A549 (cell line): ENCODE measurements around the gene EVA1C.
"Not testable (repeated sequence)": the region's sequence is repeated elsewhere in the genome, so short reads cannot be mapped to it uniquely, and the experiment has no call there.

Source experiments
- CBX8 ChIP-seq: fragments of 200-600 bp; sonication (generic); IDR thresholded peaks from 2 replicates; pipeline ENCODE4 v1.6.1; 2016
- EP300 ChIP-seq, 2 experiments: fragments of >200 bp; sonication (Bioruptor Twin); formaldehyde crosslinking; IDR thresholded peaks; 2 replicates in 1 of 2; 3 replicates in 1 of 2; pipeline ENCODE4 v1.6.1; 2016 to 2017
- HEYL ChIP-seq: fragments of 250-450 bp; sonication (Bioruptor Pico); IDR thresholded peaks from 2 replicates; pipeline ENCODE4 v1.8.0; 2021; ENCODE audit warnings: mild to moderate bottlenecking, moderate library complexity
- JUNB ChIP-seq: fragments of >200 bp; sonication (Bioruptor Twin); formaldehyde crosslinking; IDR thresholded peaks from 2 replicates; pipeline ENCODE4 v1.6.1; 2016
- RAD21 ChIP-seq, 2 experiments: fragments of >200 bp in 1 of 2; sonication (Bioruptor Twin) in 1 of 2; formaldehyde crosslinking in 1 of 2; IDR thresholded peaks in 1 of 2; conservative IDR thresholded peaks in 1 of 2; 2 replicates in 1 of 2; 3 replicates in 1 of 2; pipeline ENCODE4 v1.6.1; 2012 to 2018; ENCODE audit warnings: inconsistent platforms in 1 of 2
- TP53 ChIP-seq: fragments of 250-450 bp; sonication (Bioruptor Pico); IDR thresholded peaks from 2 replicates; pipeline ENCODE4 v1.5.0; 2021; ENCODE audit warnings: mild to moderate bottlenecking, moderate library complexity
- TF ChIP-seq, protein P1 (sequence below): IDR thresholded peaks from 2 replicates; pipeline ENCODE4 v1.6.1; 2012
- TF ChIP-seq, protein P2 (sequence below): fragments of >200 bp; sonication (Bioruptor Twin); formaldehyde crosslinking; IDR thresholded peaks from 3 replicates; pipeline ENCODE4 v1.5.1; 2016

DNA sequence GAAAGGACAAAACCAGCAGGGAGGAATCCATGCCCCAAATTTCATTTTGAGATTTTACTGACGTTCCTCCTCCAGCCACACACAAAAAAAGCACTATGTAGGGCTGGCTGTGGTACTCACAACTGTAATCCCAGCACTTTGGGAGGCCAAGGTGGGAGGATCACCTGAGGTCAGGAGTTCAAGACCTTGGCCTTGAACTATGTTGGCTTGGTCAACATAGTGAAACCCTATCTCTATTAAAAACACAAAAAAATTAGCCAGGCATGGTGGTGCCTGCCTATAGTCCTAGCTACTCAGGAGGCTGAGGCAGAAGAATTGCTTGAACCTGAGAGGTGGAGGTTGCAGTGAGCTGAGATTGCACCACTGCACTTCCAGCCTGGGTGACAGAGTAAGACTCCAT, 43.5 kb upstream of the EVA1C start:
- TF ChIP-seq, protein P1, sequence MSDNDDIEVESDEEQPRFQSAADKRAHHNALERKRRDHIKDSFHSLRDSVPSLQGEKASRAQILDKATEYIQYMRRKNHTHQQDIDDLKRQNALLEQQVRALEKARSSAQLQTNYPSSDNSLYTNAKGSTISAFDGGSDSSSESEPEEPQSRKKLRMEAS = not testable (repeated sequence)
- TF ChIP-seq EP300 (IDR thresholded peaks at IDR 0.05); JUNB; CBX8; TP53 (CRISPR knock-in tag); RAD21 (conservative IDR thresholded peaks at IDR 0.05 in 1 of 2, IDR thresholded peaks at IDR 0.05 in 1 of 2); HEYL (CRISPR knock-in tag): not testable (repeated sequence)
- TF ChIP-seq, protein P2, sequence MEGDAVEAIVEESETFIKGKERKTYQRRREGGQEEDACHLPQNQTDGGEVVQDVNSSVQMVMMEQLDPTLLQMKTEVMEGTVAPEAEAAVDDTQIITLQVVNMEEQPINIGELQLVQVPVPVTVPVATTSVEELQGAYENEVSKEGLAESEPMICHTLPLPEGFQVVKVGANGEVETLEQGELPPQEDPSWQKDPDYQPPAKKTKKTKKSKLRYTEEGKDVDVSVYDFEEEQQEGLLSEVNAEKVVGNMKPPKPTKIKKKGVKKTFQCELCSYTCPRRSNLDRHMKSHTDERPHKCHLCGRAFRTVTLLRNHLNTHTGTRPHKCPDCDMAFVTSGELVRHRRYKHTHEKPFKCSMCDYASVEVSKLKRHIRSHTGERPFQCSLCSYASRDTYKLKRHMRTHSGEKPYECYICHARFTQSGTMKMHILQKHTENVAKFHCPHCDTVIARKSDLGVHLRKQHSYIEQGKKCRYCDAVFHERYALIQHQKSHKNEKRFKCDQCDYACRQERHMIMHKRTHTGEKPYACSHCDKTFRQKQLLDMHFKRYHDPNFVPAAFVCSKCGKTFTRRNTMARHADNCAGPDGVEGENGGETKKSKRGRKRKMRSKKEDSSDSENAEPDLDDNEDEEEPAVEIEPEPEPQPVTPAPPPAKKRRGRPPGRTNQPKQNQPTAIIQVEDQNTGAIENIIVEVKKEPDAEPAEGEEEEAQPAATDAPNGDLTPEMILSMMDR = not testable (repeated sequence)
